HL-60 (cell line): ENCODE data around the gene CNGA1.

ENCODE experiments used
- DNase-seq, 2 experiments: peaks; one replicate each; pipeline ENCODE4 v3.0.0-alpha.2; 2010 to 2020; ENCODE audit warnings: low read depth in 1 of 2, low spot score in 1 of 2
- H3K27ac ChIP-seq: fragments of 250-450 bp; sonication (Bioruptor Pico); replicated peaks from 2 replicates; pipeline ENCODE4 v1.5.1; 2020; ENCODE audit warnings: mild to moderate bottlenecking, moderate library complexity
- H3K27me3 ChIP-seq: fragments of 250-450 bp; sonication (Bioruptor Pico); 2 replicates; pipeline ENCODE4 v1.5.1; 2021; ENCODE audit warnings: mild to moderate bottlenecking, moderate library complexity; ENCODE audit not compliant: insufficient read depth, poor library complexity, severe bottlenecking
- H3K4me3 ChIP-seq: replicated peaks from 2 replicates; pipeline ENCODE4 v1.5.1; 2011; ENCODE audit warnings: mild to moderate bottlenecking, control low read depth, low read length; ENCODE audit not compliant: insufficient read depth
- CTCF ChIP-seq: IDR thresholded peaks from one replicate; pipeline ENCODE4 v1.5.1; 2011; ENCODE audit warnings: low read length, control low read depth, inconsistent platforms; ENCODE audit not compliant: insufficient read depth
- GABPA ChIP-seq: IDR thresholded peaks from 2 replicates; pipeline ENCODE4 v1.6.1; 2012; ENCODE audit warnings: low read depth
- POLR2AphosphoS5 ChIP-seq: IDR thresholded peaks from 2 replicates; pipeline ENCODE4 v1.6.1; 2012; ENCODE audit warnings: low read depth
- REST ChIP-seq: IDR thresholded peaks from 2 replicates; pipeline ENCODE4 v1.6.1; 2012; ENCODE audit warnings: low read depth; ENCODE audit not compliant: insufficient replicate concordance
- SPI1 ChIP-seq: IDR thresholded peaks from 2 replicates; pipeline ENCODE4 v1.6.1; 2012; ENCODE audit warnings: low read depth, mild to moderate bottlenecking, borderline replicate concordance

The CNGA1 gene

GRCh38 chr4:48047896-48048295 is 31.4 kb upstream of the CNGA1 start:
- H3K27ac ChIP-seq = no peak overlapping the region
- DNase-seq = peak in 1 of 2 experiments; percentile 9
- no peak overlapping the region for H3K4me3 ChIP-seq
- no peaks in the 10 kb centered on the region for H3K27me3 ChIP-seq
- no peak for TF ChIP-seq SPI1
- TF ChIP-seq REST = no peak
- TF ChIP-seq POLR2AphosphoS5 = no peak

- TF ChIP-seq POLR2AphosphoS5 (peak; percentile 55; the same call in 1 of the 2 replicates), CTCF (no peak), GABPA (no peak), REST (no peak), SPI1 (peak; percentile 95)
- Histone ChIP-seq H3K27ac (no peak overlapping the region), H3K4me3 (no peak overlapping the region), H3K27me3 (no peaks in the 10 kb centered on the region)
- DNase-seq = peak; percentile 35 to 79
Observed at GRCh38 chr4:48047421-48047844, 31.0 kb upstream of the CNGA1 start.

- Histone ChIP-seq H3K4me3 (no peak overlapping the region), H3K27me3 (no peaks in the 10 kb centered on the region)
Observed at GRCh38 chr4:48046059-48046458, 29.6 kb upstream of the CNGA1 start.

More at GRCh38 chr4:48046059-48046458, 29.6 kb upstream of the CNGA1 start:
- H3K27ac ChIP-seq = no peak overlapping the region
- peak in 1 of 2 experiments; percentile 5 for DNase-seq
- no peak for TF ChIP-seq POLR2AphosphoS5
- no peak for TF ChIP-seq GABPA
- TF ChIP-seq SPI1 = no peak
- no peak for TF ChIP-seq CTCF
- TF ChIP-seq REST = no peak
